Anterior cingulate cortex (tissue), 58 donors: ENCODE data around the gene TRPM3.
"Not testable (repeated sequence)": the region's sequence is repeated elsewhere in the genome, so short reads cannot be mapped to it uniquely, and the experiment has no call there.

ENCODE experiments used
- DNase-seq, 58 donors: peaks; one replicate each; lab custom pipeline; 2025; lab: John Stamatoyannopoulos, UW

TRPM3 gene

DNA sequence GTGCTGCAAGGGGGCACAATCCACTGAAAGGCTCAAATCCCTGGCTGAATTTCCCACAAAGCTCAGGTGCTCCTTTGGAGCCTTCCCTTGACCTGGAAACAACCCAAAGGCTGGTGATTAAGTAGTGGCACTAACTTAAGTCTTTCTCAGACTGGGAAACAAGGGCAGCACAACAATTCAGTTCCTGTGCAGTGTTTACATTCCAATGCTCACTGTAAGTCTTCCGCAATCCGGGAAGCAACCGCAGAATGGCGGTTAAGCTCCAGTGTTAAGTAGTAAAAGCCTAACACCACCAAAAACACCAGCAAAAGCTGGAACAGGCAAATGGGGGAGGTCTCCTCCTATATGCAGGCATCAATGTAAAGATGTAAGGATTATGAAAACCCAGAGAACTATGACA, 117.2 kb downstream of the TRPM3 start:
- DNase-seq, result no peak

DNA sequence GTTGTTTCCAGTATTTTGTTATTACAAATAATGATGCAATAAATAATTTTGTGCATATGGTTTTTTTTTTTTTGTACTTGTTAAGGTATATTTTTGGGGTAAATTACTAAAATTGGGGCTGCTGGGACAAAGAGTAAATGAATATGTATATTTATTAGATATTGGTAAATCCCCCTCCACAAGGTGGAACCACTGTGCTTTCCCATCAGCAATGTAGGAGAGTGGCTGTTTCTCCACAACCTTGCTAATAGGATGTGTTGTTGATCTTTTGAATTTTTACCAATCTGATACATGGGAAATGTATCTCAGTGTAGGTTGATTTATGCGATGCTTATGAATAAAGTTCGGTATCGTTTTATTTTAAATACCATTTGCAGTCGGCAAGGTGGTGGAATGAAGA, 118.1 kb downstream of the TRPM3 start:
- no peak for DNase-seq

DNA sequence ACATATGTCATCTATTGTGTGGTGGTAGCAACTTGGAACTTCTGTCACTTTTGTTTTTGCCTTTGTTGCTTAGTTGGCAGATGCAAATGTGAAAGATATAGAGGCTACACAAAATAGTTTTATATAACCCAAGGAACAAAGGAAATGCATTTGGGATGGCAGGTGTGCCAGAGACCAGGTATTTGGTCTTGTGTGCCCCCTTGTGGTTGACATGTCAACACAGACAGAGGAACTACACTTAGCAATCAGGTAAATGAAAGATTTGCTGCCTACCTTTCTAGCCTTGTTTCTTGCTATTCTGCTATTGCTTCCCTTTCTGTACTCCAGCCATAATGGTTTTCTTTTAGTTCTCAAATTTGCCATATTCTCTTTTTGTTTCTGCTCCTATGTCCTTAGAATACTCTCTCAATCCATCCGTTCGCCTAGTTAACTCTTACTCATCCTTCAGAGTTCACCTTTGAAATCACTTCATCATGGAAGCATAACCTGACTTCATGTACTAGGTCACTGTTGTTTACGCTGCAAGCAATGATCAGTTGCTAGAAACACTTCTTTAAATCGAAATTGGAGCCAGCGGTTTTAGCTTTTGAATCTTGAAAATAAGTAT, 119.5 kb downstream of the TRPM3 start:
- no peak for DNase-seq

DNA sequence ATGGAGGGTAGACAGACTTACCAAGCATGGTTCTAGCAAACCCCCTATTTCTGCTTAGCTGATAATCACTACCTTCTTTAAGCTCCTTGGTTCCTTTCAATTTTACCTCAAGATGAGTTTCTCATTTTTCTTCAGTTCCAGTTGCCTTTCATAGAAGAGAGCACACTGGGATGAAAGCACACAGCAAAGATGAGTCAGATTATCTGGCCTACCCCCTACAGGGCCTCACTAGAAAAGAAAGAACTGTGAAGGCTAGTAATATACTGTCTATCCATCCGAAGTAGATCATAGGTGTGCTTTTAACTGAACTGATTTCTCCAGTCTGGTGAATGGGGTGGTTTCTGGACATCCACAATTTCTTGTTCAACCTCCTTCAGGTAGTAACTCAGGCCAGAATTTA, 122.5 kb downstream of the TRPM3 start:
- no peak for DNase-seq

DNA sequence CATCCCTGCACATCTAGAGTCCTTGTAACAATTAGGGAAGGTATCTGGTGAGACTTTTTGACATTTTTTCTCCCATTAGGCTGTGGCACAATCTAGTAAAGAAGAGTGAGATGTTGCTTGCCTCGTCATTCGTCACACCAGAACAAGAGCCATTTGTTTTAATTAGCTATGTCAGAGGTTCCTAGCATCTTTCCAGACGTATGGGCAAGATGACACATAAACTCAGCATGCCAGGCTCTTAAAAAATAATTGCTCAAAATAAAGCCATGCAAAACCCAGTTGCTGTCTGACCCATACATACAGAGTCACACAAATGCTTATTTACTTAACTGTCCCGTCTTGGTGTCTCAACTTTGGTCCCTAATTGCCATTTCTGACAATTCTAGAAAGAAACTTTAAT, 125.9 kb downstream of the TRPM3 start:
- DNase-seq, result no peak

DNA sequence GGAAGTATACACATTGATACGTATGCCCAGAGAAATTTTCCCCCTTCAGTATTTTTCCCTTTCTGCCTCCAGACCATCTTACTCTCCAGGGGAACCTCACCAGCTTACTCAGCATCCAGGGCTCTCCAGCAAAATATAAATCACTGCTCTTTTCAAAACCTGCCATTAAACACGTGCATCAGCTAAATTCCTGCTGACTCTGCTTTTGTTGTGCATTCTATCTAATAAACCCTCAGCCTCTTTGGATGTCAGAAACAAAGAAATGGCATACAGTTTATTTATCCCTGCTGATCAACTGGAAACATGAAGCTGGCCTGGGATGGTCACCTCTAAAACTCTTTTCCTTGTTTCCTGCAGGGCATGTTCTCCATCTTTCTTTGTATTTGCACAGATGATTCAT, 126.8 kb downstream of the TRPM3 start:
- DNase-seq, result no peak

DNA sequence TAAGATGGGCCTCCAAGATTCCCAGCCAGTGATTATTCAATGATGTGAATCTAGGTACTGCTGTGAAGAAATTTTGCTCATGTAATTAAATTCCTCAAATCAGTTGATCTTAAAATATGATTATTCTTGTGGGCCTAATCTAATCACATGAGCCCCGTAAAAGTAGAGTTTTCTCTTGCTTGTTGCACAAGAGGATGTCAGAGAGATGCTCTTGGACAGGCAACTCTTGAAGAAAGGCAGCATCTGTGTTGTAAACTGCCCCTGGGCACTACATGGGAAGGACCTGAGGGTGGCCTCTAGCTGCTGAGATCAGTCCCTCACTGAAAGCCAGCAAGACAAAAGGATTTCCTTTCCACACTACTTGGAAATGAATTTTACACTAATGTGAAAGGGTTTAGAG, 132.9 kb downstream of the TRPM3 start:
- DNase-seq, result no peak

DNA sequence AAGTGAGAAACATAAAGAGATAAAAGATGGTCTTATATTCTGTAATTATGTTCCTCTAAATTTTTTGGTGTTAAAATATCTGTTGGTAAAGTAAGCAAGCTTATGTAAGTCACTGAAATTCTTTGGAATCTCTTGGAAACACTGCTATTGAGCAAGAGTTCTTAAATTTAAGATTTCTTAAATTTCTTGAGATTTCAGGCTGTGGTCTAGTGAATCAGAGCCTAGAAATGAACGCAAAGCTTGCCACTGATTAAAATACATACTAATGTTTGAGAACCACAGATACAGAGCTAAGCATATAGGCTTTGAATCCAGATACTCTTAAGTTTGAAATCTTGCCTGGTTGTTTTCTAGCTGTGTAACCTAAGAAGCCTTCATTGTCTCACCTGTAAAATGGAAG, 133.4 kb downstream of the TRPM3 start:
- DNase-seq, result no peak

DNA sequence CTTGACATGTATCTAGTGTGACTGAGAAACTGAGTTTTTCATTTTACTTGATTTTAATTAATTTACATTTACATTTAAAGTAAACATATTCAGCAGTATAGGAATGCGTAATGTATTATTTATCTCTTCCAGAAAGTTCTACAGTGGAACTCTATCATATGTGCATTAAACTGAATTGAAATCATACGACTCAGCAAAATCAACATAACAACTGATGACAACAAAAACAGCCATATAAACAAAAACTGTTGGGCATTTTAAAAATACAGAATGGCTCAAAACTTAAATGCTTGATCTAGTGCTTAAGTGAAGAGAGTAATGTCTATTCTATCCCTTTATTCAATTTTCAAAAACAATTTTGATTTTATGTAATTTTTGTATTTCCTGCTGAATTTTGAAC, 134.4 kb downstream of the TRPM3 start:
- no peak for DNase-seq

DNA sequence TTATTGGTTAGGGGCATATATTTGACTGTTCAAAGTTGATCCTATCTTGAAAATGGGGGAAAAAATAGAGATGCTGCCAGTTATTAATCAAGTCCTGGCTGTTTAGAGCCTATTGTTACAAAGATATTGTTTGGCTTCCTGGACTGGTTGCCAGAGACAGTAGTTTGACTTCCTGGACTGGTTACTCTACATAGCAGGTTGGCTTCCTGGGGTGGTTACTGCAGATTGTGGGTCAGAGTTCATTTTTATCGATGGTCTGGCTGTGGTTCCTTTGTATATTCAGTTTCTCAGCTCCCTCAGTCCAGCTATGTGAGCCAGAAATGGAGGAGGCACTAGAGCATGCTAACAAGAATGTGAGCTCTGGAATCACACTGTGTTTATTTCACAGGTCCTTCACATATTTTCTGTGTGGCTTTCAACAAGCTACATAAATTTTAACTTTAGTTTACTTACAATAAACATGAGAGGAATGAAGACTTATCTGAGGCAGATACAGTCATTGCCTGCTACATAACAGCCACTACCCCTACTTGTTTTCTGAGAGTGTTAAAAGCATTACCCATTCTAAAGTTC, 137.6 kb downstream of the TRPM3 start:
- DNase-seq, result no peak

DNA sequence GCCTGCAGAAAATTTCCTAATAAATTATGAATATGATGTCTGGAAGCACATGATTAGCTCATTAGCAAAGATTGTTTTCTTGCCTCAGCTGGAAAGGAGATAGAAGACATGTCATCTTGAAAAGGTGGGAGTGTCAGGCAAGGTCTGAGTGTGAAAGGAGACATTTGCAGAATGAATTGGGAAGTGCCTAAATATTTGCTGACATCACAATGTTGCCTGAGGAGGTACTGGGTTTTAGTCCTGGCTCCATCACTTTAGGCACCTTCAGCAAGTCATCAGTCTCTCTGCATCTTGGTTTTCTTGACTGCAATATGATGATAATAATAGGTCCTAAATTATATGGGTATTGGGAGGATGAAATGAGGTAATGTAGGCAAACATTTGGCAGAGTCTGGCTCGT, 140.1 kb downstream of the TRPM3 start:
- no peak for DNase-seq

DNA sequence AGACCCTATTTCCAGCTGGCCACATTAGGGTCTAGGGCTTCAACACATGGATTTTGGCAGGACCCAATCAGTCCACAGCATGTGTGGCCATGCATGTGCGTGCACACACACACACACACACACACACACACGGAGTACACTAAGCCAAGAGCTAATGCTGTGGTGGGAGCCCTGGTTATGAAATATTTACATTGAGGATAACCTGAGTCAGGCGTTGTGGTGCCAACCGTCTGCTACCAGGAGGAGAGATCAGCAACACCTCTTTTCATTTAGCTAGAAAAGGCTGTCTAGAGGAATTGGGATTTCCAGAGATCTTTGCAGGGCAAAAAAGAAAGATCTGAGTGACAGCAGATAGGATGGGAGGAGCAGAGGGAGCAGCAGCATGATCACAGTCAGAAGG, 141.5 kb downstream of the TRPM3 start:
- DNase-seq, result no peak

DNA sequence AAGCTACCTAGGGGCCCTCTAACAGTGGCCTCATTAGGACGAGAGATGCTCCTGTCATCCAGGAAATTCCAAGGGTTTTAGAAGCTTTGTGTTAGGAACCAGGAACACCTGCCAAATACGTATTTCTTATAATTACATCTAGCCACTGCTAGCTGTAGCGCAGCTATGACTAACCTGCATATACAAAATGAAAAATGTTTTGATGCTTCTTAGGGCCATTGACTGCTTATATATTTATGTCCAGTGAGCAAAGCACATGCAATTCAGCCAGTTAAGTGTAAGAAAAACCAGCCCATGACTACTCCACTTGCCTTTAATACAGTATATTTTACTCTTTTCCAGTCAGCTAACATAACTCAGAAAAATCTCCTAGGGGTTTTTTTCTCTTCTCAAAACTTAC, 143.3 kb downstream of the TRPM3 start:
- no peak for DNase-seq

DNA sequence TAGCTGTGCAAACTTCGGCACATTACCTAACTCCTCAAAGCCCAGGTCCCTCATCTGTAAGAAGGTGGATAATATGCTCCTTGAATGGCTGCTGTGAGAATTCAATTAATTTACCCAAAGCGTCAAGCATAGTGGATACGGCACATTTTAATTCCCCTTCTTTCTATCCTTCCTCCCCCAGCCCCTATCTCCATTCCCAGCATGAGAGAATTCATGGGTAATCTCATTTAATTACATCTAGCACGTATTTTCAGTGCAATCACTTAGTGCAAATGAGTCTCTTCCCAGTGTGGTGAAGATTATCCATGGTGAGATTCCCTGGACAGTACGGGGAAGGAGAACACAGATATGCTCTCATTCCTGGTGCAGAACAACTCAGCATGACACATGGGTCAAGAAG, 145.6 kb downstream of the TRPM3 start:
- no peak for DNase-seq

DNA sequence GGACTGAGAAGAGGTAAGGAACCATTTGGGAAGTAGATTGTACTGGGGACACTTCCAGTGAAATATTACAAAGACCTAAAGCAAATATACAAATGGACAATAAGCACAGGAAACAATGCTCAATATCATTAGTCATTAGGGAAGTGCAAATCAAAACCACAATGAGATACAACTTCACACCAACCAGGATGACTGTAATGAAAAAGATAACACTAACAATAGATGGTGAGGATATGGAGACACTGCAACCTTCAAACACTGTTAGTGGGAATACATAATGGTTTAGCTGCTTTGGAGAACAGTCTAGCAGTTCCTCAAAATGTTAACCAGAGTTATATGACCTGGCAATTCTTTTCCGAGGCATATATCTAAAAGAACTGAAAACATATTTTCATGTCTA, 149.7 kb downstream of the TRPM3 start:
- no peak for DNase-seq

DNA sequence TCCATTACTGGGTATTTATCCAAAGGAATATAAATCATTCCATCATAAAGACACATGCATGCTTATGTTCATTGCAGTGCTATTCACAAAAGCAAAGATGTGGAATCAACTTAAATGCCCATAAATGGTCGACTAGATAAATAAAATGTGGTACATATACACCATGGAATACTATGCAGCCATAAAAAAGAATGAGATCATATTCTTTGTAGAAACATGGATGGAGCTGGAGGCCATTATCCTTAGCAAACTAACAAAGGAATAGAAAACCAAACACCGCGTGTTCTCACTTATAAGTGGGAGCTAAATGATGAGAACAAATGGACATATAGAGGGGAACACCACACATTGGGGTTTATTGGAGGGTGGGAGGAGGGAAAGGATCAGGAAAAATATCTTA, 155.0 kb downstream of the TRPM3 start:
- not testable (repeated sequence) for DNase-seq

DNA sequence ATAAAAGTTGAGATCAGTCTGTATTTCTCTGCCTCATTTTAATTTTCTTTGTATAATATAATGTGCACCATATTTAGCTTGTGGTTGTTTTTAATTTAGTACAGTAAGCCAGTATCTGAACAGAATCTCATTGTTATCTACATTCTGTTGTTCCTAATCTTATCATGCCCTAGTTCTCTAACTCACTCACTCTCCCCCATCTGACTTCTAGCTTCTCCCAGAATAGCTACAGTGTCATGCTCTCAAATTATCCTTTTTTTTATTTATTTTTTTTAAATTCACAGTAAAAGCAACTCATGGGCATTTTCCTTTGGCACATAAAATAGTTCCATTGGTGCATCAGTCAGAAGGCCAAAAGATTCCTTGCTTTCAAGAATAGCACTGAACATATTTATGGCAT, 156.6 kb downstream of the TRPM3 start:
- no peak for DNase-seq

DNA sequence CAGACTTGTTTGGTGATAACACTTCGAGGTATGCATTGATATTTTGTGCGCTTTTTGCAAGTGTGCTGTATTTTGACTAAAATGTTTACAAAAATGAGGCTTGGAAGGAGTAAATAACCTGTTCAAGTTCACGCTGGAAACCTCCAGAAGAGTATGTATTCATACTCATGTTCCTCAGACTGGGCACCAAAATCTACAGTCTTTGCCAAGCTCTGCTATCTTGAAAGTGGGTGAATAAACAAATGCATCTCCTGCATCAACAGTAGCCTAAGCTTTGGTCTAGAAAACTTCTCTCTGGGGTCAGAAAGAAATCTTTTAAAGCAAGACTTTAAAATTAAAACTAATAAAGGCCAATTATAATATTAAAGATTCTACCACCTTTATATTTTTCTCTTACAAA, 157.9 kb downstream of the TRPM3 start:
- no peak for DNase-seq

DNA sequence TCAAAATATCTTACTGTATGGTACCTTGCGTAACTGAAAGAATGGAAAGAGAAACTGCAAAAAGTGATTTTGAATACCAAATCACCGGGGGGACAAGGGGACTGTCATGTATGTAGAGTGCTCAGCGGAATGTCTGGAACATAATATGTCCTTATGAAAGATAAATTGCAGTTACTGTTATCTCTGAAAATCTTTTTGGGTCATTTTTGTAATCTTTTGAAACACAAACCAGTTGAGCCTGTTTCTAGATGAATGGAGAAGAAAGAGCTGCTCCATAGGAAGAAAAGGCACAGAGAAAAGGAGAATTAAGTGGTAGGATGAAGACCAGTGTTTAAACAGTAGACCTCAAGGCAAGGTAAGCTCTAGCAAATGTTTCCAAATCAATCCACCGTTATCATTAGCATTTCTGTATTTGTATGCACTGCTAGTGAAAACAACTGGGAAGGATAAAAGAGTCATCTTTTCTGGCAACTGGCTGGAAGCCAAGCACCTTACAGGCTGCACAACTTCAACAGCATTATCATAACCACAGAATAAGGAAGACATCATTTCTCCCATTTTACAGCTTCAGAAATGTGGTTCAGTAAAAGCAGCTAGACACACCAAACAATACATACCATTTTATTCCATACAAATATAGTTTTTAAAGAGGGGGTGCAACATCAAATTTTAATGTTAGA, 158.5 kb downstream of the TRPM3 start:
- peak in 1 of 58 donors; percentile 0 for DNase-seq

DNA sequence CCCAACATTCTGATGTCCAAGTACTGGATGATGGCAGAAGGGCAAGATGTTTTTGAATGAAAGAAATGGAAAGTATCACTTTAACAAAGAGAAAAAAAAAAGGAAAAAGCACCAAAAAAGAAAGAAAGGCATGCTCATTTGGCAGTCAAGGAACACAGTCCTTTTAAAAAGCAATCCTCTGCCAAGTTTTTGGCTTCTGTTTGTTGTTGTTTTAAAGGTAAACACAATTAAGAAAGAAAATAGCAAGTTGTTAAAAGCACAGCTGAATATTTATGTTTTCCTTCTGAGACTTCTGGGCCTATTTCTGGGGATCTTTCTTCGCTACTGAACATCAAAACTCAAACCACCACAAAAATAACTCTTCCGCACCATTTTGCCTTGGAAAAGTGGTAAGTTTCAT, 162.1 kb downstream of the TRPM3 start:
- no peak for DNase-seq

DNA sequence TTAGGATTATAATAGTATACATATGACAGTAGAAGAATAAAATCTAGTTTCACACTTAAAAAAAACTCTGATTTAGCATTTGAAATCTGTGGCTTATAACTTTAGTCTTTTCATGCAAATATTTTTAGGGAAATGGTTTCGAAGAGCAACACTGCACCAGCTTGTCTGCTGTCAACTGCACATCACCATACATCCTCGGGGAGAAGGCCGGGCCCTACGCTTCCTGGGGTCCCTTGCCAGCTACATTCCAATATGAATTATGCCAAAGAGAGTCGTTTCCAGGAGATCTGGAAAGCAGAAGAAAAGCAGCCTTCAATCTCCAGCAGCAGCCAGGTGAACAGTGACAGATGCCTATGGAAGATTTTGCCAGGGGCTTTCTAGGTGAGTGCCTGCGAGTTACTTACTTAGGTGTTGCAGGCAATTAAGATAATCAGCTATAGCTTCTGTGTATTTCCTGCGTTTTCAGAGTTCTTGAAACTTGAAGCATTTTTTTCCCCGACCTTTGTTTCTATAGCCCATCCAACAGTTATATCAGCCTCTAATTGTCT, 166.8 kb downstream of the TRPM3 start:
- no peak for DNase-seq

DNA sequence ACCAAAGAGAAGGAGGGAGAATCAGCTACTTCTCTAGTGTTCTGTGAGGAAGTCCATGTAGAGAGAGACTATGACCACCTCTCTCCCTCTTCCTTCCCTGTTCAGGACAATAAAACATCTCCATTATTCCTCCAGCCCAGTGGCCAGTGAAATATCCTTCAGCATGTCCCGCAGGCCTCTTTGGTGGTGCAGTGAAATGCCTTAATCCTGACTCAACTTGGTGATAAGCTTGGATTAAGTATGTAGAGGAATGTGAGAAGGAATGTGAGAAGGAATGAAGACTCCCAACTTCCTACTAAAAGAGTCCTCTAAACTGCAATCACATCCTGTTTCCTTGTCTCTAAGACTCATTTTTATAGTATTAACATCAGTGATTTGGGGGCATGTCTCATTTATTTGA, 167.3 kb downstream of the TRPM3 start:
- DNase-seq, result no peak
